Uterus (tissue), 4 donors: ENCODE measurements around the gene MYOZ1. TPM values are rescaled to one million over a fixed set of nuclear protein-coding genes. Genes with fewer than 3 reads are reported as not detected.

Source experiments
- DNase-seq, 2 donors: peaks; one replicate each; pipeline ENCODE4 v3.0.0-alpha.2; 2019 to 2020
- H3K27ac ChIP-seq, 2 donors: fragments of 200-600 bp; sonication (generic); 1 replicate in 1 of 2; 2 replicates in 1 of 2; pipeline ENCODE4 v1.5.1; 2016 to 2018
- H3K27me3 ChIP-seq, 2 donors: fragments of 200-600 bp; sonication (generic); one replicate each; pipeline ENCODE4 v1.5.1; 2018 to 2019; ENCODE audit warnings: control low read depth in 1 of 2
- H3K36me3 ChIP-seq, 2 donors: fragments of 200-600 bp; sonication (generic); one replicate each; pipeline ENCODE4 v1.5.1; 2019; ENCODE audit warnings: control low read depth in 1 of 2
- H3K4me1 ChIP-seq, 2 donors: fragments of 200-600 bp; sonication (generic); one replicate each; pipeline ENCODE4 v1.5.1; 2018 to 2019; ENCODE audit warnings: control low read depth in 1 of 2
- H3K4me3 ChIP-seq, 2 donors: fragments of 200-600 bp; sonication (generic); 1 replicate in 1 of 2; 2 replicates in 1 of 2; pipeline ENCODE4 v1.5.1; 2018 to 2019; ENCODE audit warnings: mild to moderate bottlenecking in 1 of 2
- H3K9me3 ChIP-seq, 2 donors: fragments of 200-600 bp; sonication (generic); one replicate each; pipeline ENCODE4 v1.5.1; 2019; ENCODE audit warnings: control low read depth in 1 of 2
- POLR2A ChIP-seq, 2 donors: fragments of 450-650 bp; IDR thresholded peaks; one replicate each; pipeline ENCODE4 v1.6.1; 2016; ENCODE audit warnings: antibody characterized with exemption in 2 of 2, mild to moderate bottlenecking in 1 of 2, moderate library complexity in 1 of 2
- intact Hi-C: fragments of 100-400 bp; cut with DNase I; formaldehyde crosslinking; loops from one replicate; pipeline ENCODE4 v1.15.1; 2023; ENCODE audit warnings: low total_unique reads
- total RNA-seq, 4 donors: library from RNA; depleted of rRNA in 3 of 4; stranded (reverse); fragments of >200 nt in 3 of 4; gene quantifications; one replicate each; pipeline versions ENCODE4 v1.1.0 to v1.2.4, GENCODE V29; 2014 to 2023
- TF ChIP-seq, protein P1 (sequence below), 4 experiments: fragments of 200-600 bp in 2 of 4; fragments of 450-650 bp in 2 of 4; sonication (generic) in 2 of 4; IDR thresholded peaks; one replicate each; pipeline ENCODE4 v1.5.1; 2016 to 2019; ENCODE audit warnings: antibody characterized with exemption in 4 of 4, mild to moderate bottlenecking in 2 of 4, moderate library complexity in 1 of 4
- donor health status: DM: yes; HTN: yes; CAD: no.

Gene MYOZ1
- total RNA-seq, 4 donors from 2014 or later = 1.6 to 1.7 TPM; not detected in 2

DNA sequence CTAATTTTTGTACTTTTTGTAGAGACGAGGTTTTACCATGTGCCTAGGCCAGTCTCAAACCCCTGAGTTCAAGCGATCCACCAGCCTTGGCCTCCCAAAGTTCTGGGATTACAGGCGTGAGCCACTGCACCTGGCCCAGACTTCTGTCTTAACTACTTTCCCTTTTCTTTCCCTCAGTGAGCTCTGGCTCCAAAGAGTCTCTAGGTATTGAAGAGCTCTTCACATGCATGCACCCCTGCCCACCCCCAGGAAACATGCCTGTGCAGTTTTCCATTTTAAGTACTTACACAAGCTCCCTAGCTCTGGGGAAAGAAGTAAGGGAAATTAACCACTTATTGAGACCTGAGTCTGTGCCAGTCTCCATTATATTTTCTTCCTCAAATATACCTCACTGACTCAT lies 2.0 kb downstream of the MYOZ1 start:
- Histone ChIP-seq H3K27me3 (no peaks in the 10 kb centered on the region), H3K4me3 (no peak overlapping the region), H3K9me3 (no peaks in the 10 kb centered on the region), H3K4me1 (no peaks in the 10 kb centered on the region), H3K36me3 (no peaks in the 10 kb centered on the region), H3K27ac (no peak overlapping the region)
- no peak for TF ChIP-seq POLR2A (IDR thresholded peaks at IDR 0.05)
- TF ChIP-seq, protein P1, sequence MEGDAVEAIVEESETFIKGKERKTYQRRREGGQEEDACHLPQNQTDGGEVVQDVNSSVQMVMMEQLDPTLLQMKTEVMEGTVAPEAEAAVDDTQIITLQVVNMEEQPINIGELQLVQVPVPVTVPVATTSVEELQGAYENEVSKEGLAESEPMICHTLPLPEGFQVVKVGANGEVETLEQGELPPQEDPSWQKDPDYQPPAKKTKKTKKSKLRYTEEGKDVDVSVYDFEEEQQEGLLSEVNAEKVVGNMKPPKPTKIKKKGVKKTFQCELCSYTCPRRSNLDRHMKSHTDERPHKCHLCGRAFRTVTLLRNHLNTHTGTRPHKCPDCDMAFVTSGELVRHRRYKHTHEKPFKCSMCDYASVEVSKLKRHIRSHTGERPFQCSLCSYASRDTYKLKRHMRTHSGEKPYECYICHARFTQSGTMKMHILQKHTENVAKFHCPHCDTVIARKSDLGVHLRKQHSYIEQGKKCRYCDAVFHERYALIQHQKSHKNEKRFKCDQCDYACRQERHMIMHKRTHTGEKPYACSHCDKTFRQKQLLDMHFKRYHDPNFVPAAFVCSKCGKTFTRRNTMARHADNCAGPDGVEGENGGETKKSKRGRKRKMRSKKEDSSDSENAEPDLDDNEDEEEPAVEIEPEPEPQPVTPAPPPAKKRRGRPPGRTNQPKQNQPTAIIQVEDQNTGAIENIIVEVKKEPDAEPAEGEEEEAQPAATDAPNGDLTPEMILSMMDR (IDR thresholded peaks at IDR 0.05) = no peak
- DNase-seq = no peak
- intact Hi-C loops = no loop called here

DNA sequence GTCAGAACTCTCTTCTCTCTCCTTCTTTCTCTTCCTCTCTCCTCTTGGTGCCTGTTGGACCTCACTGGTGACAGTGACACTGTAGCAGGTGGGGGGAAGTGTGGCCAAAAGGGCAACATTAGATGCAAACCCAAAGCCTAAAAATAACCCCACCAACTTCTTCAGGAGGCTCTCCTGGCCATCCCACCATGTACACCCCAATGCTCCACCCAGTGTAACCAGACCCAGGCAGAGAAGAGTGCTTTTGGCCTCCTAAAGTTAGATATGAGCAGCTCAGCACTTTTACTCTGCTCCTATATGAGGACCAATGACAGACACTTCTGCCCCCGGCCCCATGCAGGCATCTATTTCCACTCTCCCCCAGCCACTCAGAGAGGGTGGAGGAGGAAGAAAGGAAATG lies 5.5 kb downstream of the MYOZ1 start:
- Histone ChIP-seq H3K9me3 (no peaks in the 10 kb centered on the region), H3K27me3 (no peaks in the 10 kb centered on the region), H3K27ac (no peak overlapping the region), H3K36me3 (no peaks in the 10 kb centered on the region), H3K4me1 (no peaks in the 10 kb centered on the region), H3K4me3 (no peak overlapping the region)
- no peak for DNase-seq
- intact Hi-C loops = no loop called here
- TF ChIP-seq POLR2A (IDR thresholded peaks at IDR 0.05) = no peak
- TF ChIP-seq, protein P1 (IDR thresholded peaks at IDR 0.05) = no peak

DNA sequence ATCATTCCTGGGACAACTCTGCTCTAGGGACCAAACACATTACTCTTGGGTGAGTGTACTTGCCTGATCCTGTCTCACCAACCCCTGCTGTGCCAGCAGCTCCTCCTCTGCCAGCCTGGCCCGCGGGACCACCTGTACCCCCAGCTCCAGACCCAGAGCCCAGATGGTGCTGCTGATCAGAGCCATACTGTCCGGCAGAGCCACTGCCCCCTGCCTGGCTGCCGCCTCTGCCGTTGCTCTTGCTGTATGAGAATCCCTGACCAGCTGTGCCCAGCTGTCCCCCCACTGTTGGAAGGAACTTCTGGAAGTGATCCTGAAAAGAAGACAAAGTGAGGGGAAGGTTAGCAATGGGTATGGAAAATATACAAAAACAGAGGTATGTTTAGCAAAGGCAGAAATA lies 6.9 kb downstream of the MYOZ1 start:
- Histone ChIP-seq H3K27ac (no peak overlapping the region), H3K36me3 (no peaks in the 10 kb centered on the region), H3K27me3 (no peaks in the 10 kb centered on the region), H3K9me3 (no peaks in the 10 kb centered on the region), H3K4me3 (no peak overlapping the region), H3K4me1 (no peaks in the 10 kb centered on the region)
- no peak for TF ChIP-seq POLR2A (IDR thresholded peaks at IDR 0.05)
- TF ChIP-seq, protein P1 (IDR thresholded peaks at IDR 0.05) = no peak
- DNase-seq = no peak
- intact Hi-C loops = no loop called here

DNA sequence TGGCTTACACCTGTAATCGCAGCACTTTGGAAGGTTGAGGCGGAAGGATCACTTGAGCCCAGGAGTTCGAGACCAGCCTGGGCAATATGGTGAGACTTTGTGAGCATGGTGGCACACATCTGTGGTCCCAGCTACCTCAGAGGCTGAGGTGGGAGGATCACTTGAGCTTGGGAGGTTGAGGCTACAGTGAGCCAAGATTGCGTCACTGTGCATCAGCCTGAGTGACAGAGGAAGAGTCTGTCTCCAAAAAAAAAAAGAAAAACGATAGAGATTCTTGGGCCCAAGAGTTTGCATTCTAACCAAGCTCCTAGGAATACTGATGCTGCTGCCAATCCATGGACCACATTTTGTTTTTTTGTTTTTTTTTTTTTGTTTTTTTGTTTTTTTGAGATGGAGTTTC lies 12.1 kb downstream of the MYOZ1 start:
- Histone ChIP-seq H3K4me1 (no peaks in the 10 kb centered on the region), H3K9me3 (no peaks in the 10 kb centered on the region), H3K4me3 (no peak overlapping the region), H3K27ac (no peak overlapping the region), H3K27me3 (no peaks in the 10 kb centered on the region), H3K36me3 (no peaks in the 10 kb centered on the region)
- TF ChIP-seq POLR2A (IDR thresholded peaks at IDR 0.05) = no peak
- TF ChIP-seq, protein P1 (IDR thresholded peaks at IDR 0.05) = no peak
- intact Hi-C loops = no loop called here
- no peak for DNase-seq

DNA sequence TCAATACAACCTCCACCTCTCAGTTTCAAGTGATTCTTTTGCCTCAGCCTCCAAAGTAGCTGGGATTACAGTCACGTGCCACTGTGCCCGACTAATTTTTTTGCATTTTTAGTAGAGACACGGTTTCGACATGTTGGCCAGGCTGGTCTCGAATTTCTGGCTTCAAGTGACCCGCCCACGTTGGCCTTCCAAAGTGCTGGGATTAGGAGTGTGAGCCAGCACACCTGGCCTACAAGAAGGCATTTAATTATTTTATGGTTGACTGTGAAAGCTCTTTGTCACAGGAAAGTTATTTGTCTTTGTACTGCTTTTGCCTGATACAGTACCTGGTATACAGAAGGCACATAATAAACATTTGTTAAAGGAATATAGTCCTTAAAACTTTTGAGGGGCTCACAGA lies 12.9 kb downstream of the MYOZ1 start:
- no peaks in the 10 kb centered on the region for H3K27me3 ChIP-seq
- H3K9me3 ChIP-seq = no peaks in the 10 kb centered on the region
- intact Hi-C loops = no loop called here
- H3K36me3 ChIP-seq = no peaks in the 10 kb centered on the region
- no peak for DNase-seq
- no peaks in the 10 kb centered on the region for H3K4me1 ChIP-seq
- no peak overlapping the region for H3K27ac ChIP-seq
- no peak for TF ChIP-seq POLR2A (IDR thresholded peaks at IDR 0.05)
- TF ChIP-seq, protein P1 (IDR thresholded peaks at IDR 0.05) = no peak
- no peak overlapping the region for H3K4me3 ChIP-seq
